GM18909 (cell line): Measurements from ENCODE around the gene TEKT3.

Experiments
- ATAC-seq: cut with Tn5 transposase; IDR thresholded peaks from one replicate; pipeline ENCODE4 v1.9.1; 2021; ENCODE audit warnings: mild to moderate bottlenecking; ENCODE audit not compliant: unreplicated experiment, poor library complexity

The TEKT3 gene

GRCh38 chr17:15341385-15341849 lies at the start of gene TEKT3:
Gene TEKT3 (minus strand): TSS chr17:15341597. CDS start chr17:15331585, 10,012 bp downstream.
- no peak for ATAC-seq

- no peak for ATAC-seq
These were observed 47.1 kb upstream of the TEKT3 start for GRCh38 chr17:15388356-15389041.

GRCh38 chr17:15386083-15386482 lies 44.7 kb upstream of the TEKT3 start:
- no peak for ATAC-seq

GRCh38 chr17:15385305-15385704 lies 43.9 kb upstream of the TEKT3 start:
- no peak for ATAC-seq

- ATAC-seq: no peak
These were observed 42.9 kb upstream of the TEKT3 start for GRCh38 chr17:15384142-15384787.

GRCh38 chr17:15382914-15383313 lies 41.5 kb upstream of the TEKT3 start:
- no peak for ATAC-seq

GRCh38 chr17:15381707-15382106 lies 40.3 kb upstream of the TEKT3 start:
- no peak for ATAC-seq

GRCh38 chr17:15380446-15380845 lies 39.0 kb upstream of the TEKT3 start:
- no peak for ATAC-seq

GRCh38 chr17:15379659-15380058 lies 38.3 kb upstream of the TEKT3 start:
- no peak for ATAC-seq

GRCh38 chr17:15378243-15378642 lies 36.8 kb upstream of the TEKT3 start:
- no peak for ATAC-seq

- no peak for ATAC-seq
These were observed 36.2 kb upstream of the TEKT3 start for GRCh38 chr17:15377616-15378015.

- ATAC-seq: no peak
These were observed 35.8 kb upstream of the TEKT3 start for GRCh38 chr17:15377200-15377599.

GRCh38 chr17:15371376-15372130 lies 30.2 kb upstream of the TEKT3 start:
- no peak for ATAC-seq

GRCh38 chr17:15368600-15368999 lies 27.2 kb upstream of the TEKT3 start:
- ATAC-seq: no peak

GRCh38 chr17:15366026-15366425 lies 24.6 kb upstream of the TEKT3 start:
- no peak for ATAC-seq

GRCh38 chr17:15364615-15365014 lies 23.2 kb upstream of the TEKT3 start:
- no peak for ATAC-seq

GRCh38 chr17:15363702-15364101 lies 22.3 kb upstream of the TEKT3 start:
- no peak for ATAC-seq

- no peak for ATAC-seq
These were observed 20.2 kb upstream of the TEKT3 start for GRCh38 chr17:15361592-15361991.

GRCh38 chr17:15361151-15361550 lies 19.8 kb upstream of the TEKT3 start:
- no peak for ATAC-seq

GRCh38 chr17:15354256-15354655 lies 12.9 kb upstream of the TEKT3 start:
- ATAC-seq: no peak

- ATAC-seq: no peak
These were observed 10.5 kb upstream of the TEKT3 start for GRCh38 chr17:15351925-15352324.
